ENCODE measurements around the gene TFR2.
A peak's percentile ranks its signal among the peaks of the same experiment; 100 is the strongest.

The TFR2 gene

GRCh38 chr7:100649826-100650565 lies 8.6 kb upstream of the TFR2 start:
- no peak for DNase-seq

DNA sequence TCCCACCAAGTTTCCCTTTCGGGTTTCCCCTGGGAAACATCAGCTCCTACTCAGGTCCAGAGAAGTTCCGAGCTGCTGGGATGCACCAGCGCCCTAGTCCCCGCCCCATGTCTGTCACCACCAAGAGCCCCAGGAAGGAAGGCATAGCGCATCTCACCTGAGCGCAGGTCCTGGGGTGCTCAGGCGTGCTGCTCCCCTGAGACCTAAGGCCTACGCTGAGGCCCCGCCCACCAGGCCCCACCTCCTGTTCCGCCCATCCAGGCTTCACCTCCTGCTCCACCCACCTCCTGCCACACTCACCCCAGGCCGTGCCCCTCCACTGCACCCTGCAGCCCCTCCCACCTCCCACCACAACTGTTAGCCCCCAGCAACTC lies 1.2 kb upstream of the TFR2 start:
- DNase-seq: no peak

DNA sequence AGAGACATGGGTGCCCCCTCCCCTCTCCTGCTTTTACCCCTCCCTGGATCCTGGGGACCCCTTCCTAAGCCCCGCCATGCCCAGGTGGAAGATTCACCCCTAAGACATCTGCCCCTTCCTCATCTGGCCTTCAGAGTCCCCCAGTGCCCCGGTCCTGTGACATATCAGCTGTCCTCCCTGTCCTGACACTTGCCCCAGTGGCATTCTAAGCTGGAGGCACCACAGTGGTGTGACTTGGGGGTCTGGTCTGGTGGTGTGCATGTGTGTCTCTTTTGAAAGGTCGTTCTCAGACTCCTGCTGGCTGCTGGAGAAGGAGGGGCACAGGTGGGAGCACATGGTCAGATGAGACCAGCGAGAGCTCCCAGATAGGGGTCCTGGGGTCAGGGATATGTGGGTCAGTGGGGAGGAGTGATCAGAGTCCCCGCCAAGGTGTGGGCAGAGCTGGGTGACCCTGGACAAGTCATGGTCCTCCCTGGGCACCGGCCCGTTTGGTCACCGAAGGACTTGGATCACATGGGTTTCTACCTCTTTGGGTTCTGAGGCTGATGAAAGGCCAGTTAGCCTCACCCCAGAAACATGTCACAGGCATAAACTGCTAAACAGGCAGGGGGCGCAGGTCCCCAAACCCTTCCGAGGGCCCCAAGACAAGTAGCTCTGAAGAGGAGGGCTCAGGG lies 645 bp upstream of the TFR2 start:
- no peak for DNase-seq

DNA sequence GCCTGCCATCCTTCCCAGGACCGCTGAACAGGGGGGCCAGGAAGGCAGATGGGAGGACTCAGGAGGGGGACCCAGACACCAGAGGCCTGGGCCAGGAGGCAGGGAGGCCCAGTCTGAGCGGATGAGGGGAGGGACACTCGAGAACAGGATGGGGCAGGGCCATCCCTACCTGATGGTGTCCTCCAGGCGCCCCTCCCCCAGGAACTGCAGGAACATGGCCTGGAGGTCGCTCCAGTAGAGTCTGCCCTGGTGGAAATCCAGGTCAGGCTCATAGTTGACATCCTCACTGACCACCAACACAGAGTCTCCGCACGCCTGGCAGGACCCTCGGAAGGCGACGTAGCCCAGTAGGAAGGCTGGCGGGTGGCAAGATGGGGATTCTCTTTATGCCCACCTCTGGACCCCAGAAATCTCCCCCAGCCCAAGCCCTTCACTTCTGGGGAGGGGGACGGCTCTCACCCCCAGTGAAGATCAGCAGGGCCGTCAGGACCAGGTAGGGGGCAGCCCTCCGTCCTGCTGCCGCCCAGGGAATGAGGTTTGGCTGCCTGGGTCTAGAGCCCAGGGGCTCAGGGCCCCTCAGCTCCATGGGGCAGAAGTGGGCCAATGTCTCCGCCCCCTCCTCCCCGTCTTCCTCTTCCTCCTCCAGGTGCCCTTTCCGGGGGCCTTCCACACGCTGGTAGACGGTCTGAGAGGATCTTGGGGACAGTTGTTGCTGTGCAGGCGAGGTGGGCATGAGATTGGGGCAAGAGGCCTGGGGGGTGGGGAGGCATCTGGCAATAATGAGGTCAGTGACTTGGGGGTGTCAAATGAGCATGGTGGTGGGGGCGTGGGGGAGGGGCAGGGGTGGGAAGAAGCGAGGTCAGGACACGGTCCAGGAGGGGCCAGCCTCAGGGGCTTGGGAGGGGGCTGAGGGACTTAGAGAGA lies 573 bp downstream of the TFR2 start:
- no peak for DNase-seq

DNA sequence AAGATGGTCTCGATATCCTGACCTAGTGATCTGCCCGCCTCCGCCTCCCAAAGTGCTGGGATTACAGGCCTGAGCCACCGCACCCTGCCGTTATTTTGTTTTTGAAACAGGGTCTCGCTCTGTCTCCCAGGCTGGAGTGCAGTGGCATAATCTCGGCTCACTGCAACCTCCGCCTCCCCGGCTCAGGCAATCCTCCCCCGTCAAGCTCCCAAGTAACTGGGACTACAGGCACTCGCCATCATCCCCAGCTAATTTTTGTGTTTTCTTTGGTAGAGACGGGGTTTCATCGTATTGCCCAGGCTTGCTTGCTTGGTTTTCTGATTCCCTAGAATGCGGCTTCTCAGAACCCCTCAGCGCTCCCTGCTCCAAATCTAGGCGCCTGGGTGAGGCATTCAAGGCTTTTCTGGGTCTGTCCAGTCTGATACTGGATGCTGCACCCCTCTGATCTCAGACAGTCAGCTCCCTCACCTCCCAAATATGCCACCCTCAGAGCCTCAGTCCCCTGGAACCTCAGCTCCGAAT lies 1.3 kb downstream of the TFR2 start:
- DNase-seq: no peak

DNA sequence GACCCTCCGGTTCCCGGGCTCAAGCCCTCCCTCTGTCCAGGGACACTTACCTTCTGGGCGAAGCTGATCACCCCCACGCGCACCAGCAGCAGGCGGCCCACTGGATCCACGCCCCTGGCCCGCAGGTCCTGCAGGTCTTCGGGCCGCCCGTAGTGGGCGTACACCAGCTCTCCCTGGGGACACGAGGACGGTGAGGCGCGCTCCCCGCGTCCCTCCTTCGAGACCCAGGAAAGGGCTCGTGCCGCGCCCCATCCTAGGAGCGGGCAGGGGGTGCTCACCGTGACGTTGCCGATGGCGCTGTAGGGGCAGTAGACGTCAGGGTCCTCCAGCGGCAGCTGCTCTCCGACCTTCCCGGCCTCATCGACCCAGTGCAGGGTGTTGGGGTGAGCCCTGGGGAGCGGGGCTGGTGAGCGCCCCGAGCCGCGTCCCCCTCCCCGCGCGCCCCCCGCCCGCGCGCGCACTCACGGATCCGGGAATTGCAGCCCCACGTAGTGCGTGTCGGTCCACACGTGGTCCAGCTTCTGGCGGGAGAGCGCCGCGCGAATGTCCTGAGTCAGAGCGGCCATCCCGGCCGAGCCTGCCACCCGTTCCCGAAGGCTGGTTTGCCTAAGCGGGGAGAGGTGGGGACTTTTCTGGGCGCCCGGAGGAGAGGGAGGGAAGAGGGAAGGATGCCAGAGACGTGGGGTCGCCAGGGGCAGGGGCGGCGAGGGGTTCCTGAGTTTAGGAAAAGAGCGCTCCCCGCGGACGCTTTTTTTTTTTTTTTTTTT lies 8.2 kb downstream of the TFR2 start:
- peak; percentile 76 for DNase-seq

DNA sequence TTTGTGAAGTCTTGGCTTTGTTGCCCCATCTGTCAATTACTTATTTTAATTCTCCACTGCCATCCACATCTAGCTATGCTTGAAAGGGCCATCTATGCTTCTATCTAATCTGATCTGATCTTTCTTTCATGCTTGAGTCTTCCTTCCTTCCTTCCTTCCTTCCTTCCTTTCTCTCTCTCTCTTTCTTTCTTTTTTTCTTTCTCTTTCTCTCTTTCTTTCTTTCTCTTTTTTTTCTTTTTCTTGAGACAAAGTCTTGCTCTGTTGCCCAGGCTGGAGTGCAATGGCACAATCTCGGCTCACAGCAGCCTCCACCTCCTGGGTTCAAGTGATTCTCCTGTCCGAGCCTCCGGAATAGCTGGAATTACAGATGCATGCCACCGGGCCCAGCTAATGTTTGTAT lies 11.3 kb downstream of the TFR2 start:
- DNase-seq: no peak

GRCh38 chr7:100629117-100629716 lies 12.1 kb downstream of the TFR2 start:
- peak; percentile 90 for DNase-seq

GRCh38 chr7:100627238-100627549 lies 14.2 kb downstream of the TFR2 start:
- DNase-seq: no peak

DNA sequence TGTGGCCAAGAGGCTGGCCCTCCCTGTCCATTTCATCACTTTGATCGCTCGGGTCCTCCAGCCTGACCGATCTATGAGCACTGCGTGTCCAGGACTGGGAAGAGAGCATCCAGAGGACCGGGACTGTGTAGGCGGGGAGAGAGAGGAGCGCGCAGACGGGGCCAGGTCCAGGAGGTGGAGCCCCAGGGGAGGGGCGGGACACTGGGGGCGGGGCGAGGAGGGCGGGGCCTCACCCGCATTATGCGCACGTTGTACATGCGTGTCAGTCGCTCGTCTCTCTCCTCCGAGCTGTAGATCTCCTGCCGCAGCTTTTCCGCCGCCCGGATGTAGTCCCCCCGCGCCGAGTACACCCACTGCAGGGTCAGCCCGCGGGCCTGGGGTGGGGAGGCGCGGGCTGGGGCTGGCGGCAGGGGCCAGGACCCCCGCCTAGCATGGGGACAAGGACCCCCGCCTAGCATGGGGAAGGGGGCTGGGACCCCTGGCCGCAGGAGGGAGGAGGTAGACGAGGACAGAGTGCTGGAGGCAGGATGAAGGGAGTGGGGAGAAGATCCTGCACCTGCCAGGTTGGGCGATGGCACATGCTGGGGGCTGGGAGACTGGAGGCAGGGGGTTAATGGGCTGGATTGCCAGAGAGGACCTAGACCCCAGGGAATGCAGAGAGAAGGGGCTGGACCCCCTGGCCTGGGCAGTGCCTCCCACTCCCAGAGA lies 14.7 kb downstream of the TFR2 start:
- DNase-seq: peak; percentile 94

- no peak for DNase-seq
Measured at GRCh38 chr7:100626055-100626454, 15.3 kb downstream of the TFR2 start.

DNA sequence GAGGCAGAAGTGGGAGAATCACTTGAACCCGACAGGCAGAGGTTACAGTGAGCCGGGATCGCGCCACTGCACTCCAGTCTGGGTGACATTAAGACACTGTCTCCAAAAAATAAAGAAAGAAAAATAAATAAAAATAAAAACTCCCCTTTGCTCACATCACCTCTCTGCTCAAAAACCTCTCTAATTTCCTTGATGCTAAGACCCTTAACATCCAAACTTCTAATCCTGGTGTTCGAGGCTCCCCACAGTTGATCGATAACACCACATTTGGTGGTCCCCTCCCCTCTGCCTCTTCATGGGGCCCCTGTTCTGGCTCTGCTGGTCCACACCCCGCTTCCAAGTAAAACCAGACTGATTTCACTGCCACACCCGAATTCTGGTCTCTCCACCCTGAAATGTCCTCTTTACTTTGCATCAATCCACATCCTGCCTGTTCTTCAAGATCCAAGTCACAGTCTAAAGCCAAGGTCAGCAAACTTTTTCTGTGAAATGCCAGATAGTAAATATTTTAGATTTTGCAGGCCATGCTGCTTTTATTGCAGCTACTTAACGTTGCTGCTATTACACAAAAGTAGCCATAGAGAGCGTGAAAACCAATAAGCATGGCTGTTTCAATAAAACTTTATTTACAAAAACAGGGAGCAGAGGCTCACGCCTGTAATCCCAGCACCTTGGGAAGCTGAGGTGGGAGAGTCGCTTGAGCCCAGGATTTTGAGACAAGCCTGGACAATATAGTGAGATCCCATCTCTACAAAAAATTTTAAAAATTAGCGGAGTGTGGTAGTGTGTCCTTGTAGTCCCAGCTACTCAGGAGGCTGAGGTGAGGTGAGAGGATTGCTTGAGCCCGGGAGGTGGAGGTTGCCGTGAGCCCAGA lies 17.2 kb downstream of the TFR2 start:
- DNase-seq: no peak

GRCh38 chr7:100621554-100621953 lies 19.8 kb downstream of the TFR2 start:
- no peak for DNase-seq

GRCh38 chr7:100620804-100621203 lies 20.5 kb downstream of the TFR2 start:
- no peak for DNase-seq

- no peak for DNase-seq
Measured at GRCh38 chr7:100620239-100620638, 21.1 kb downstream of the TFR2 start.

- no peak for DNase-seq
Measured at GRCh38 chr7:100614308-100614861, 27.0 kb downstream of the TFR2 start.

DNA sequence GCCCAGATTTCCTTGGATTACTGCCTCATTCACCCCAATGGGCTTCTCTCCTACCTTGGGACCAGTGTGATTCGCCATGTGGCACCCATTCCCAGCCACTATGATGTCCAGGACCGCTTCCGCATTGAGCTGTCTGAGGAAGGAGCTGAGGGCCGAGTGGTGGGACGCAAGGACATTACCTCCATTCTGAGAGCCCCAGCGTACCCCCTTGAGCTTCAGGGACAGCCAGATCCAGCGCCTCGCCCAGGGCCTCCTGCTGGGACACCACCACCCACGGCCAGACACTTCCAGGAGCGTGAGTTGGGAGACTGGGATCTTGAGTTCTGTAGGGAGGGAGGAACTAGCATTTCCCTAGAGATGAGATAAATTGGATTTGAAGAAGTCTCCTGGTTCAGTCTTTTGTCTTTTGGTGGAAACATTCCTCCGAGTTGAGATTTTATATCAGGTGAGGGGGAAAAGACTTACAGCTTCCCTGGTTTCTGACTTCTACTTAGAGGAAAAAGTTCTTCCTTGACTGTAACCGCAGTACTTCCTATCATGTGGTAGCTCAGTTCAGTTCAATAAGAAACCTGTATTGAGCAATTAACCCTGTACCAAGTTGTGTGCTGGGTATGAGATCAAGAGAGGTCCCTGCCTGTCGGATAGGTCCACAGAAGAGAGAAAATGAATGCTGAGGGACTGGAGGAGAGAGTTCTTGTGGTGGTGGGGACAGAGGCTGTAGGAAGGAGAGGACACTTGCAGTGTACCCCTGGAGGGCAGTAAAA lies 27.8 kb downstream of the TFR2 start:
- no peak for DNase-seq

DNA sequence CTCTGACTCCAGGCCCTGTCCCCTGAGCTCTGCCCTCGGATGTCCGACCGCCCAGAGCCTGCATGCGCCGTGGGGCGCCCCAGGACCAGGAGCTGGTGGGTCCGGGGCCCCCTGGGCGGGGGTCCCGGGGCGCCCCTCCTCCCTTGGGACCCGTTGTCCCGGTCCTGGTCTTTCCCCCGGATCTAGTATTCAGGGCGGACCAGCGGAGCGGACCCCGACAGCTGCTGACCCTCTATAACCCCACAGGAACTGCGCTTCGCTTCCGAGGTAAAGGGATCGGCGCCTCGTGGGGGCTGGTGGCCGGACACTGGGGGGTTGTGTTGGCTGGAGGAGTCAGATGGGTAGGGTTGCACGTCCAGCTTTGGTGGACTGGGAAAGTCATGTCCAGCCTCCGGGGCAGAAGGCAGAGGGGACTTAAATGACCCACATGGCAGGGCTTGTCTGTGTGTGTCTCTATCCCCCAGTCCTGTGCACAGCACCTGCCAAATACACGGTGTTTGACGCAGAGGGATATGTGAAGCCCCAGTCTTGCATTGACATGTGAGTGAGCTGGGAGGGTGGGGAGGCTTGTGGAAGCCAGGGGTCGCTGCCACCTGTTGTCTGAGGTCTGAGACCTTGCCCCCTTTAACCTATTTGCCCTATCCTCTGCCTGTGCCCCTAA lies 28.5 kb downstream of the TFR2 start:
- no peak for DNase-seq
